H9 (cell line): ENCODE measurements around the gene DPCD. TPM values are rescaled to one million over a fixed set of nuclear protein-coding genes. Genes with fewer than 3 reads are reported as not detected.

Source experiments
- DNase-seq: peaks from one replicate; pipeline ENCODE4 v3.0.0-alpha.2; 2017
- H2AFZ ChIP-seq: one replicate; pipeline ENCODE4 v1.6.1; 2013; ENCODE audit warnings: mild to moderate bottlenecking, low read length, control low read depth, moderate library complexity
- H2AK5ac ChIP-seq: 2 replicates; pipeline ENCODE4 v1.6.1; 2013; ENCODE audit warnings: low read length, control low read depth, mixed read lengths; ENCODE audit not compliant: insufficient read length
- H2BK120ac ChIP-seq: one replicate; pipeline ENCODE4 v1.6.1; 2013; ENCODE audit warnings: low read depth, mild to moderate bottlenecking, low read length, control low read depth, inconsistent platforms; ENCODE audit not compliant: poor library complexity, severe bottlenecking
- H2BK12ac ChIP-seq: 2 replicates; pipeline ENCODE4 v1.6.1; 2013; ENCODE audit warnings: low read length, control low read depth, mixed read lengths, low read depth; ENCODE audit not compliant: insufficient read length
- H2BK15ac ChIP-seq: 2 replicates; pipeline ENCODE4 v1.6.1; 2013; ENCODE audit warnings: low read depth, low read length, control low read depth
- H2BK20ac ChIP-seq: one replicate; pipeline ENCODE4 v1.6.1; 2013; ENCODE audit warnings: low read depth, mild to moderate bottlenecking, low read length, control low read depth, inconsistent platforms; ENCODE audit not compliant: poor library complexity, severe bottlenecking
- H2BK5ac ChIP-seq: 2 replicates; pipeline ENCODE4 v1.6.1; 2013; ENCODE audit warnings: low read length, control low read depth, mixed read lengths; ENCODE audit not compliant: insufficient read length
- H3K14ac ChIP-seq: 2 replicates; pipeline ENCODE4 v1.6.1; 2013; ENCODE audit warnings: low read length, control low read depth; ENCODE audit not compliant: insufficient read depth
- H3K18ac ChIP-seq: 2 replicates; pipeline ENCODE4 v1.6.1; 2013; ENCODE audit warnings: low read depth, mild to moderate bottlenecking, mixed read lengths, low read length, control low read depth; ENCODE audit not compliant: insufficient read length
- H3K23ac ChIP-seq: 2 replicates; pipeline ENCODE4 v1.6.1; 2013; ENCODE audit warnings: low read length, control low read depth, mixed read lengths, low read depth; ENCODE audit not compliant: insufficient read length
- H3K23me2 ChIP-seq: 2 replicates; pipeline ENCODE4 v1.6.1; 2013; ENCODE audit warnings: low read depth, mild to moderate bottlenecking, mixed read lengths, low read length, control low read depth; ENCODE audit not compliant: insufficient read length, poor library complexity, severe bottlenecking
- H3K27ac ChIP-seq: 2 replicates; pipeline ENCODE4 v1.5.1; 2013; ENCODE audit warnings: low read length, control low read depth, mixed read lengths, low read depth; ENCODE audit not compliant: insufficient read length
- H3K27me3 ChIP-seq: 2 replicates; pipeline ENCODE4 v1.6.1; 2013; ENCODE audit warnings: low read length, control low read depth, inconsistent platforms; ENCODE audit not compliant: insufficient read depth
- H3K4ac ChIP-seq: 2 replicates; pipeline ENCODE4 v1.6.1; 2013; ENCODE audit warnings: low read depth, mild to moderate bottlenecking, control low read depth, inconsistent platforms, low read length, moderate library complexity
- H3K4me1 ChIP-seq: 2 replicates; pipeline ENCODE4 v1.6.1; 2013; ENCODE audit warnings: low read length, control low read depth, inconsistent platforms; ENCODE audit not compliant: insufficient read depth
- H3K4me2 ChIP-seq: 2 replicates; pipeline ENCODE4 v1.6.1; 2013; ENCODE audit warnings: low read length, control low read depth, mixed read lengths; ENCODE audit not compliant: insufficient read length, insufficient read depth
- H3K56ac ChIP-seq: 2 replicates; pipeline ENCODE4 v1.6.1; 2013; ENCODE audit warnings: low read depth, mild to moderate bottlenecking, mixed read lengths, low read length, control low read depth; ENCODE audit not compliant: insufficient read length
- H3K79me1 ChIP-seq: 2 replicates; pipeline ENCODE4 v1.6.1; 2013; ENCODE audit warnings: low read depth, mild to moderate bottlenecking, moderate library complexity, low read length, control low read depth, inconsistent platforms; ENCODE audit not compliant: insufficient read depth, poor library complexity, severe bottlenecking
- H3K79me2 ChIP-seq: 2 replicates; pipeline ENCODE4 v1.6.1; 2013; ENCODE audit warnings: low read length, control low read depth, inconsistent platforms; ENCODE audit not compliant: insufficient read depth
- H3K9ac ChIP-seq: 2 replicates; pipeline ENCODE4 v1.6.1; 2013; ENCODE audit warnings: low read length, control low read depth, mixed read lengths; ENCODE audit not compliant: insufficient read length; ENCODE audit errors: extremely low read depth
- H3K9me3 ChIP-seq: one replicate; pipeline ENCODE4 v1.6.1; 2013; ENCODE audit warnings: low read depth, low read length, inconsistent platforms; ENCODE audit not compliant: control insufficient read depth
- H3T11ph ChIP-seq: one replicate; pipeline ENCODE4 v1.6.1; 2013; ENCODE audit warnings: mild to moderate bottlenecking, low read length, control low read depth, inconsistent platforms
- H4K20me1 ChIP-seq: one replicate; pipeline ENCODE4 v1.6.1; 2013; ENCODE audit not compliant: control insufficient read depth, insufficient read length, insufficient read depth
- H4K5ac ChIP-seq: 2 replicates; pipeline ENCODE4 v1.6.1; 2013; ENCODE audit warnings: low read depth, mild to moderate bottlenecking, mixed read lengths, low read length, control low read depth; ENCODE audit not compliant: insufficient read length
- H4K8ac ChIP-seq: replicated peaks from 2 replicates; pipeline ENCODE4 v1.6.1; 2013; ENCODE audit warnings: low read length, control low read depth, mixed read lengths, low read depth; ENCODE audit not compliant: insufficient read length
- H4K91ac ChIP-seq: 2 replicates; pipeline ENCODE4 v1.6.1; 2013; ENCODE audit warnings: low read depth, mild to moderate bottlenecking, moderate library complexity, mixed read lengths, low read length, control low read depth; ENCODE audit not compliant: insufficient read length
- H3K27ac Mint-ChIP-seq, 3 experiments: 2 replicates in 2 of 3; 3 replicates in 1 of 3; pipeline ENCODE4 v1.8.0; 2020 to 2021; ENCODE audit warnings: mixed read lengths in 3 of 3, mild to moderate bottlenecking in 1 of 3, moderate library complexity in 1 of 3
- H3K27me3 Mint-ChIP-seq: 2 replicates; pipeline ENCODE4 v1.8.0; 2021; ENCODE audit warnings: low read depth, mild to moderate bottlenecking, moderate library complexity, mixed read lengths
- H3K36me3 Mint-ChIP-seq, 3 experiments: 2 replicates in 2 of 3; 3 replicates in 1 of 3; pipeline ENCODE4 v1.8.0; 2020 to 2021; ENCODE audit warnings: low read depth in 3 of 3, mixed read lengths in 3 of 3; ENCODE audit not compliant: insufficient read depth in 1 of 3
- H3K4me1 Mint-ChIP-seq, 2 experiments: 2 replicates each; pipeline ENCODE4 v1.8.0; 2020; ENCODE audit warnings: mixed read lengths in 2 of 2
- H3K4me3 Mint-ChIP-seq, 2 experiments: 2 replicates in 1 of 2; 3 replicates in 1 of 2; pipeline ENCODE4 v1.8.0; 2020 to 2021; ENCODE audit warnings: mild to moderate bottlenecking in 2 of 2, mixed read lengths in 2 of 2, moderate library complexity in 1 of 2
- H3K9me3 Mint-ChIP-seq, 2 experiments: 2 replicates in 1 of 2; 3 replicates in 1 of 2; pipeline ENCODE4 v1.8.0; 2020; ENCODE audit warnings: mild to moderate bottlenecking in 2 of 2, mixed read lengths in 2 of 2, moderate library complexity in 1 of 2
- WGBS: extraction: QIAGEN DNeasy Blood & Tissue Kit; methylation state at CpG from one replicate; pipeline ENCODE4 v1.1.7; 2013; ENCODE audit warnings: missing lambda C conversion rate, low lambda C conversion rate, mixed read lengths; ENCODE audit not compliant: insufficient read length; ENCODE audit errors: extremely low coverage; 5-methylcytosine and 5-hydroxymethylcytosine counted together
- total RNA-seq: library from RNA; stranded (reverse); gene quantifications from 2 replicates; pipeline ENCODE4 v1.2.1, GENCODE V29; 2021
- TF ChIP-seq, protein P1 (sequence below): fragments of 200-600 bp; sonication (generic); conservative IDR thresholded peaks from 3 replicates; pipeline ENCODE4 v1.8.0; 2021; ENCODE audit warnings: antibody characterized with exemption, mild to moderate bottlenecking

DPCD gene
- total RNA-seq, 1 experiment from 2014 or later, result 21.8 TPM

DNA sequence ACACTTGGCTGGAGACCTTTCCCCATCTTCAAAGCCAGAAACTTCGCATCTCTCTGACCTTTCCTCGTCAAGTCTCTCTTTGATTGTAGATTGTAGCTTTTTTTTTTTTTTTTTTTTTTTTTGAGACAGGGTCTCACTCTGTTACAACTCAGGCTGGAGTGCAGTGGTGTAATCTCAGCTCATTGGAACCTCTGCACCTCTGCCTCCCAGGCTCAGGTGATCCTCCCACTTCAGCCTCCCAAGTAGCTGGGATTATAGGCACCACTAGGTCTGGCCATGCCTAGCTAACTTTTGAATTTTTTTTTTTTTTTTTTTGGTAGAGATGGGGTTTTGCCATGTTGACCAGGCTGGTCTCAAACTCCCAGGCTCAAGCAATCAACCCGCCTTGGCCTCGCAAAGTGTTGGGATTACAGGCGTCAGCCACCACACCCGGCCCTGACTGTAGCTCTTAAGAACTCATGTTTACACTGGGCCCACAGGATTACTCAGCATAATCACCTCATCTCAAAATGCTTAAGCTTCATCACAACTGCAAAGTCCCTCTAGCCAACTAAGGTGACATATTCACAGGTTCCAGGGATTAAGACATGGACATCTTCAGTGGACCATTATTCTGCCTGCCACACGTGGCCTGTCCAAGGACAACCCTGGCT is 11.8 kb upstream of the DPCD start:
- Mint-ChIP-seq H3K4me3 (no peak overlapping the region), H3K36me3 (peaks cover 18 to 39% (median 32%) of the 10 kb centered on the region in 3 experiments), H3K27me3 (peaks cover 32% of the 10 kb centered on the region), H3K4me1 (peaks cover 24 to 33% of the 10 kb centered on the region in 2 experiments), H3K9me3 (peaks cover 3 to 8% of the 10 kb centered on the region in 2 experiments; a peak in 4 of 5 replicates), H3K27ac (no peak overlapping the region)
- Histone ChIP-seq H3K56ac (no peak overlapping the region), H2AK5ac (no peak overlapping the region), H3K9me3 (no peaks in the 10 kb centered on the region), H3K23ac (no peak overlapping the region), H3K4me2 (no peak overlapping the region), H3K27ac (no peak overlapping the region), H3K9ac (no peak overlapping the region), H3K23me2 (no peaks in the 10 kb centered on the region), H3K18ac (no peak overlapping the region), H2BK15ac (no peak overlapping the region), H3K14ac (no peak overlapping the region), H4K91ac (no peak overlapping the region), H2AFZ (no peak overlapping the region), H3K27me3 (peaks cover 6% of the 10 kb centered on the region; the same call in 1 of the 2 replicates), H3K4me1 (0 out of 2 replicates have a peak, but pooled peaks cover 2% of the 10 kb centered on the region), H2BK5ac (no peak overlapping the region), H4K5ac (no peak overlapping the region), H4K8ac (no peak overlapping the region), H3K4ac (no peak overlapping the region), H3T11ph (no peak overlapping the region), H3K79me1 (no peaks in the 10 kb centered on the region), H3K79me2 (no peaks in the 10 kb centered on the region), H4K20me1 (peaks cover 3% of the 10 kb centered on the region), H2BK20ac (no peak overlapping the region), H2BK12ac (no peak overlapping the region), H2BK120ac (no peak overlapping the region)
- TF ChIP-seq, protein P1, sequence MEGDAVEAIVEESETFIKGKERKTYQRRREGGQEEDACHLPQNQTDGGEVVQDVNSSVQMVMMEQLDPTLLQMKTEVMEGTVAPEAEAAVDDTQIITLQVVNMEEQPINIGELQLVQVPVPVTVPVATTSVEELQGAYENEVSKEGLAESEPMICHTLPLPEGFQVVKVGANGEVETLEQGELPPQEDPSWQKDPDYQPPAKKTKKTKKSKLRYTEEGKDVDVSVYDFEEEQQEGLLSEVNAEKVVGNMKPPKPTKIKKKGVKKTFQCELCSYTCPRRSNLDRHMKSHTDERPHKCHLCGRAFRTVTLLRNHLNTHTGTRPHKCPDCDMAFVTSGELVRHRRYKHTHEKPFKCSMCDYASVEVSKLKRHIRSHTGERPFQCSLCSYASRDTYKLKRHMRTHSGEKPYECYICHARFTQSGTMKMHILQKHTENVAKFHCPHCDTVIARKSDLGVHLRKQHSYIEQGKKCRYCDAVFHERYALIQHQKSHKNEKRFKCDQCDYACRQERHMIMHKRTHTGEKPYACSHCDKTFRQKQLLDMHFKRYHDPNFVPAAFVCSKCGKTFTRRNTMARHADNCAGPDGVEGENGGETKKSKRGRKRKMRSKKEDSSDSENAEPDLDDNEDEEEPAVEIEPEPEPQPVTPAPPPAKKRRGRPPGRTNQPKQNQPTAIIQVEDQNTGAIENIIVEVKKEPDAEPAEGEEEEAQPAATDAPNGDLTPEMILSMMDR, result no peak
- no CpG with 5 or more reads among the region's 7 CpGs for WGBS
- no peak for DNase-seq
